ENCODE data around the gene MRGPRE. TPM values are rescaled to one million over a fixed set of nuclear protein-coding genes. Genes with fewer than 3 reads are reported as not detected.
"Not testable (repeated sequence)": the region's sequence is repeated elsewhere in the genome, so short reads cannot be mapped to it uniquely, and the experiment has no call there.

MRGPRE gene, protein sequence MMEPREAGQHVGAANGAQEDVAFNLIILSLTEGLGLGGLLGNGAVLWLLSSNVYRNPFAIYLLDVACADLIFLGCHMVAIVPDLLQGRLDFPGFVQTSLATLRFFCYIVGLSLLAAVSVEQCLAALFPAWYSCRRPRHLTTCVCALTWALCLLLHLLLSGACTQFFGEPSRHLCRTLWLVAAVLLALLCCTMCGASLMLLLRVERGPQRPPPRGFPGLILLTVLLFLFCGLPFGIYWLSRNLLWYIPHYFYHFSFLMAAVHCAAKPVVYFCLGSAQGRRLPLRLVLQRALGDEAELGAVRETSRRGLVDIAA
- 1.0 TPM for total RNA-seq (ENCODE audit: unreplicated experiment)
- long read RNA-seq: 0 reads

- H3K27me3 Mint-ChIP-seq (ENCODE audit: unreplicated experiment): peaks cover 20% of the 10 kb centered on the region
- DNase-seq: peak; percentile 77
- peak within 1 kb of the TSS; percentile 95 for H3K27ac Mint-ChIP-seq (ENCODE audit: unreplicated experiment)
- peak within 1 kb of the TSS; percentile 71 for H3K4me3 Mint-ChIP-seq (ENCODE audit: unreplicated experiment)
- no peak for TF ChIP-seq CTCF (IDR thresholded peaks at IDR 0.05; ENCODE audit: partially characterized antibody, unreplicated experiment)
- peaks cover 17% of the 10 kb centered on the region for H3K9me3 Mint-ChIP-seq (ENCODE audit: unreplicated experiment)
- peaks cover 18% of the 10 kb centered on the region for H3K4me1 Mint-ChIP-seq (ENCODE audit: low read depth, unreplicated experiment)
- H3K36me3 Mint-ChIP-seq (ENCODE audit: unreplicated experiment): no peaks in the 10 kb centered on the region
Observed at GRCh38 chr11:3231851-3232744, at the start of gene MRGPRE. MRGPRE (minus strand) TSS chr11:3232417; CDS start chr11:3228799, 3,618 bp downstream.

DNA sequence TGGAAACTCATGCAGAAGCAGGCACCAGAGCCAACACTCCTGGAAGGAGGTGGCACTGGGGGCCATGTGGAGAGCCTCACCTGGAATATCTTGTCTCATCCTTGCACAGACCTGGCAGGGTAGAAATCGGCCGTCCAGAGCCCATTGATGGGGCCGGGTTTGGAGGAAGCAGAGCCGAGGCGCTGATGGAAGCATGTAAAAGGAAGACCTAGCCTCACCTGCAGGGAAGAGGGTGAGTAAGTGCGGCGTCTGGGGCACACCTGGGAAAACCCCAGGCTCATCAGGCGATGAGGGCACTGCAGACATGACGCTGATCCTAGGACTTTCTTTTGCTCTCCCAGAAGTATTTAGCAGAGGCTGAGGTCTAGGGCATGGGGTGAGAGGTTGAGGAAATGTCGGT, 48.9 kb upstream of the MRGPRE start:
- H3K4me1 Mint-ChIP-seq (ENCODE audit: low read depth, unreplicated experiment); H3K27me3 Mint-ChIP-seq (ENCODE audit: unreplicated experiment); H3K4me3 Mint-ChIP-seq (ENCODE audit: unreplicated experiment); H3K27ac Mint-ChIP-seq (ENCODE audit: unreplicated experiment); DNase-seq; H3K9me3 Mint-ChIP-seq (ENCODE audit: unreplicated experiment); H3K36me3 Mint-ChIP-seq (ENCODE audit: unreplicated experiment): not testable (repeated sequence)

GRCh38 chr11:3280662-3281061, 48.4 kb upstream of the MRGPRE start:
- H3K36me3 Mint-ChIP-seq (ENCODE audit: unreplicated experiment); H3K27ac Mint-ChIP-seq (ENCODE audit: unreplicated experiment); H3K4me1 Mint-ChIP-seq (ENCODE audit: low read depth, unreplicated experiment); H3K27me3 Mint-ChIP-seq (ENCODE audit: unreplicated experiment); H3K4me3 Mint-ChIP-seq (ENCODE audit: unreplicated experiment); H3K9me3 Mint-ChIP-seq (ENCODE audit: unreplicated experiment); DNase-seq: not testable (repeated sequence)

- not testable (repeated sequence) for H3K27me3 Mint-ChIP-seq (ENCODE audit: unreplicated experiment); DNase-seq; H3K4me1 Mint-ChIP-seq (ENCODE audit: low read depth, unreplicated experiment); H3K27ac Mint-ChIP-seq (ENCODE audit: unreplicated experiment); H3K36me3 Mint-ChIP-seq (ENCODE audit: unreplicated experiment); H3K9me3 Mint-ChIP-seq (ENCODE audit: unreplicated experiment); H3K4me3 Mint-ChIP-seq (ENCODE audit: unreplicated experiment)
Observed at GRCh38 chr11:3278922-3279321, 46.7 kb upstream of the MRGPRE start.

- H3K27me3 Mint-ChIP-seq (ENCODE audit: unreplicated experiment); H3K36me3 Mint-ChIP-seq (ENCODE audit: unreplicated experiment); H3K9me3 Mint-ChIP-seq (ENCODE audit: unreplicated experiment); H3K4me1 Mint-ChIP-seq (ENCODE audit: low read depth, unreplicated experiment); DNase-seq; H3K27ac Mint-ChIP-seq (ENCODE audit: unreplicated experiment); H3K4me3 Mint-ChIP-seq (ENCODE audit: unreplicated experiment): not testable (repeated sequence)
Observed at GRCh38 chr11:3273629-3274028, 41.4 kb upstream of the MRGPRE start.

- H3K4me1 Mint-ChIP-seq (ENCODE audit: low read depth, unreplicated experiment): not testable (repeated sequence)
Observed at GRCh38 chr11:3262548-3262947, 30.3 kb upstream of the MRGPRE start.

DNA sequence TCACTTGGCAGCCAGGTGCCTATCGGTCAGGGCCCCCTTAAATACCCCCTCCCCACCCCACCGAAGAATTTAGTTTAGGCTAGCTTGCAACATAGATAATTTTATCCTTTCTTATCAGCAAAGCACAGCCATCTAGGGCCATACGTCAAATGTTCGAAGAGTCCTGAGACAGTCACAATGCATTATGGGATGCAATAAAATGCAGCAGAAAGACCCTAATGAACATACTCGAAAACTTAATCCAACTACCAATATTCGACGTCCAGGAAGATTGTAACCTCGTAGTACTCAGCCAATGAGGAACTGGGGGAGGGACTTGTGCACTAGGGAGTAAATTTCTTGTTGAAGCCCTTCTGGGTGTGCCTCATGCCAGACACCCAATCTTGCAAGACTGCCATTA, 29.6 kb upstream of the MRGPRE start:
- H3K9me3 Mint-ChIP-seq (ENCODE audit: unreplicated experiment): not testable (repeated sequence)

More at GRCh38 chr11:3262548-3262947, 30.3 kb upstream of the MRGPRE start:
- not testable (repeated sequence) for H3K4me3 Mint-ChIP-seq (ENCODE audit: unreplicated experiment); H3K9me3 Mint-ChIP-seq (ENCODE audit: unreplicated experiment); H3K27ac Mint-ChIP-seq (ENCODE audit: unreplicated experiment); H3K36me3 Mint-ChIP-seq (ENCODE audit: unreplicated experiment); DNase-seq; H3K27me3 Mint-ChIP-seq (ENCODE audit: unreplicated experiment)

DNA sequence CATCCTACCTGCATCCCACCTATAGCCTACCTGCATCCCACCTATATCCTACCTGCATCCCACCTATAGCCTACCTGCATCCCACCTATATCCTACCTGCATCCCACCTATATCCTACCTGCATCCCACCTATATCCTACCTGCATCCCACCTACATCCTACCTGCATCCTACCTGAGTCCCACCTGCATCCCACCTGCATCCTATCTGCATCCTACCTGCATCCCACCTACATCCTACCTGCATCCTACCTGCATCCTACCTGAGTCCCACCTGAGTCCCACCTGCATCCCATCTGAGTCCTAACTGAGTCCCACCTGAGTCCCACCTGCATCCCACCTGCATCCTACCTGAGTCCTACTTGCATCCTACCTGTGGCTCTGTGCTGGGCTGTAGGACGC, 25.3 kb upstream of the MRGPRE start:
- H3K27me3 Mint-ChIP-seq (ENCODE audit: unreplicated experiment); H3K36me3 Mint-ChIP-seq (ENCODE audit: unreplicated experiment); H3K4me1 Mint-ChIP-seq (ENCODE audit: low read depth, unreplicated experiment); H3K4me3 Mint-ChIP-seq (ENCODE audit: unreplicated experiment); DNase-seq; H3K27ac Mint-ChIP-seq (ENCODE audit: unreplicated experiment); H3K9me3 Mint-ChIP-seq (ENCODE audit: unreplicated experiment): not testable (repeated sequence)

More for the DNA sequence above, 29.6 kb upstream of the MRGPRE start:
- not testable (repeated sequence) for H3K4me3 Mint-ChIP-seq (ENCODE audit: unreplicated experiment); H3K4me1 Mint-ChIP-seq (ENCODE audit: low read depth, unreplicated experiment); H3K27ac Mint-ChIP-seq (ENCODE audit: unreplicated experiment); H3K27me3 Mint-ChIP-seq (ENCODE audit: unreplicated experiment); DNase-seq; H3K36me3 Mint-ChIP-seq (ENCODE audit: unreplicated experiment)

GRCh38 chr11:3255241-3255640, 23.0 kb upstream of the MRGPRE start:
- not testable (repeated sequence) for H3K4me1 Mint-ChIP-seq (ENCODE audit: low read depth, unreplicated experiment)

GRCh38 chr11:3254773-3255172, 22.6 kb upstream of the MRGPRE start:
- not testable (repeated sequence) for H3K27me3 Mint-ChIP-seq (ENCODE audit: unreplicated experiment); H3K27ac Mint-ChIP-seq (ENCODE audit: unreplicated experiment); H3K4me3 Mint-ChIP-seq (ENCODE audit: unreplicated experiment); H3K4me1 Mint-ChIP-seq (ENCODE audit: low read depth, unreplicated experiment); H3K9me3 Mint-ChIP-seq (ENCODE audit: unreplicated experiment); DNase-seq; H3K36me3 Mint-ChIP-seq (ENCODE audit: unreplicated experiment)

More at GRCh38 chr11:3255241-3255640, 23.0 kb upstream of the MRGPRE start:
- not testable (repeated sequence) for H3K4me3 Mint-ChIP-seq (ENCODE audit: unreplicated experiment); H3K27me3 Mint-ChIP-seq (ENCODE audit: unreplicated experiment); DNase-seq; H3K9me3 Mint-ChIP-seq (ENCODE audit: unreplicated experiment); H3K36me3 Mint-ChIP-seq (ENCODE audit: unreplicated experiment)
- peak overlapping the region; percentile 55 for H3K27ac Mint-ChIP-seq (ENCODE audit: unreplicated experiment)

Data from glutamatergic neuron (in vitro differentiated cells).